ENCODE measurements around the gene KLHDC4. TPM values are rescaled to one million over a fixed set of nuclear protein-coding genes. Genes with fewer than 3 reads are reported as not detected.
"Not testable (repeated sequence)": the region's sequence is repeated elsewhere in the genome, so short reads cannot be mapped to it uniquely, and the experiment has no call there.

Gene KLHDC4
- 100 to 1,000 TPM in 2 of 5 experiments, 10 to 100 TPM in 3; 82.9 to 110 (median 85.3) TPM for total RNA-seq
- polyA plus RNA-seq: 10 to 100 TPM; 20.0 to 29.6 TPM
- 58.2 reads per million, percentile 74 among the genes with 10 or more reads in this experiment for total RNA-seq

GRCh38 chr16:87765776-87766484 lies at the start of gene KLHDC4:
Gene KLHDC4 (minus strand): TSS chr16:87765986. CDS start chr16:87765890, 96 bp downstream.
- peak within 1 kb of the TSS; percentile 96 to 100 (median 99) for H3K4me3 Mint-ChIP-seq
- peak within 1 kb of the TSS; percentile 93 for H3K27ac ChIP-seq (ENCODE audit: low read depth, low read length)
- CTCF ChIA-PET: interaction anchor here (0.5 to 1.9 kb wide), 5 partner anchors 13 to 1203 kb away, joined by 3 to 6 read pairs (median 3); no protein-coding TSS in a partner anchor
- peak within 1 kb of the TSS; percentile 95 to 100 (median 99) for H3K27ac Mint-ChIP-seq
- H3K9me3 Mint-ChIP-seq: no peaks in the 10 kb centered on the region
- POLR2A ChIA-PET: interaction anchor here (0.6 to 3.8 kb wide), 16 partner anchors 9 to 1203 kb away, joined by 3 to 23 read pairs (median 4); partner anchors contain the start of gene SLC7A5
- peaks cover 0 to 38% (median 5%) of the 10 kb centered on the region in 3 experiments for H3K36me3 ChIP-seq (ENCODE audit: control insufficient read depth in 2 of 3, insufficient read depth in 3 of 3, low read length in 3 of 3)
- intact Hi-C loops (cut with micrococcal nuclease): loop anchor here (1.0 to 10.0 kb wide), 10 partner anchors 13 to 1203 kb away; partner anchors contain the start of genes BANP (in 1 of the 2), C16orf95 (in 1 of the 2), FOXC2 (in 1 of the 2) and ZC3H18 (in 1 of the 2)
- H3K36me3 Mint-ChIP-seq: peaks cover 0 to 22% (median 12%) of the 10 kb centered on the region in 5 donors
- peak within 1 kb of the TSS; percentile 71 for H3K4me3 ChIP-seq (ENCODE audit: low read length)
- peaks cover 24 to 51% (median 41%) of the 10 kb centered on the region in 7 donors for H3K4me1 Mint-ChIP-seq
- peaks cover 25 to 45% of the 10 kb centered on the region in 2 donors for H3K4me1 ChIP-seq (ENCODE audit: control insufficient read depth in 2 of 2, insufficient read depth in 2 of 2, low read length in 2 of 2)
- no peaks in the 10 kb centered on the region for H3K27me3 ChIP-seq (ENCODE audit: control insufficient read depth in 2 of 2, insufficient read depth in 2 of 2, low read length in 2 of 2)
- peak; percentile 76 to 91 (median 87) for DNase-seq
- H3K9me3 ChIP-seq (ENCODE audit: control insufficient read depth in 2 of 3, low read length in 3 of 3): no peaks in the 10 kb centered on the region
- no peaks in the 10 kb centered on the region for H3K27me3 Mint-ChIP-seq
- peak; percentile 76 for ATAC-seq

DNA sequence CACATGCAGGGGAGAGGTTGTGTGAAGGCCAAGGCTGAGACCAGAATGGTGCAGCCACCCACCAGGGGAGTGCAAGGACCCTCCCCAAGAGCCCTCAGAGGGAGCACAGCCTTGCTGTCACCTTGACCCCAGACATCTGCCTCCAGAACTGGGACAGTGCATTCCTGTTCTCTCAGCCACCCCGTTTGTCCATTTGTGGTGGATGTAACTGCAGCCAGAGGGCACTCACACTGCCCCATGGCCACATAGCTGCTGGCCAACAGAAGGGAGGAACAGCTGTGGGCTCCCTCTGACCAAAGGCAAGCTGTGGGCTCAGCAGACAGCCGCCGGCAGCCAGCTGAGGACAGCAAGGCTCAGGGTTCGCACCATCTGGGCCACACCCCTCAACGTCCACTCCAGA lies 49.8 kb upstream of the KLHDC4 start:
- Histone ChIP-seq H3K4me3 (ENCODE audit: low read length) (no peak overlapping the region), H3K27ac (ENCODE audit: low read depth, low read length) (no peak overlapping the region), H3K27me3 (ENCODE audit: control insufficient read depth in 2 of 2, insufficient read depth in 2 of 2, low read length in 2 of 2) (no peaks in the 10 kb centered on the region), H3K4me1 (ENCODE audit: control insufficient read depth in 2 of 2, insufficient read depth in 2 of 2, low read length in 2 of 2) (no peaks in the 10 kb centered on the region), H3K9me3 (ENCODE audit: control insufficient read depth in 2 of 3, low read length in 3 of 3) (peaks cover 0 to 22% (median 0%) of the 10 kb centered on the region in 3 experiments), H3K36me3 (ENCODE audit: control insufficient read depth in 2 of 3, insufficient read depth in 3 of 3, low read length in 3 of 3) (no peaks in the 10 kb centered on the region)
- H3K36me3 Mint-ChIP-seq: peaks cover 0 to 4% (median 0%) of the 10 kb centered on the region in 5 donors
- DNase-seq (no peak), ATAC-seq (no peak)
- ChIA-PET POLR2A (interaction anchor here (1.9 kb wide), 1 partner anchor 9 kb away, joined by 5 read pairs; no protein-coding TSS in a partner anchor), CTCF (interaction anchor here (0.7 kb wide), 1 partner anchor 22 kb away, joined by 3 read pairs; no protein-coding TSS in a partner anchor)
- intact Hi-C loops (cut with micrococcal nuclease): no loop called here
- H3K4me1 Mint-ChIP-seq: peaks cover 0 to 7% (median 1%) of the 10 kb centered on the region in 7 donors
- no peak overlapping the region for H3K4me3 Mint-ChIP-seq
- H3K9me3 Mint-ChIP-seq: peaks cover 0 to 30% (median 15%) of the 10 kb centered on the region in 11 donors
- H3K27me3 Mint-ChIP-seq: peaks cover 0 to 11% (median 0%) of the 10 kb centered on the region in 5 donors
- H3K27ac Mint-ChIP-seq: no peak overlapping the region

DNA sequence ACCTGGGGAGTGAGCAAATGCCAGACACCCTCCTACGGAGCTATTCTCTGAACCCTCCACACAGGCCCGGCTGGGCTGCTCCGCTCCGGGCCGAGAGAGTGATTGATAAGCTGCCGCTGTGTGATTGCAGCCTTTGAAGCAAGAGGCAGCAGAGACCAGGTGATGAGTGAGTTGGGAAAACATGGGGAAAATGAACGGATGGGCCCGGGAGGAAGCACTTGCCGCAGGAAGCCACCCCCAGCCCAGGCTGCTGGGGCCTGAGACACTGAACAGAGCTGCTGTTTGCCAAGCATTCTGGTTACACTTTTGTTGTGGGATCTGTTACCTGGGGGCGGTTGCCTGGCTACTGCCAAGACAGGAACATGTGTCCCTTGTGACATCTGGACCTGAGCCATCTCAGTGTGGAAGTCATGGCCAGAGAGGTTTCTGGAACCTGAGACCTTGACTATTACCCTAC lies 46.4 kb upstream of the KLHDC4 start:
- H3K27ac ChIP-seq (ENCODE audit: low read depth, low read length): no peak overlapping the region
- peaks cover 0 to 3% of the 10 kb centered on the region in 2 donors for H3K4me1 ChIP-seq (ENCODE audit: control insufficient read depth in 2 of 2, insufficient read depth in 2 of 2, low read length in 2 of 2)
- Mint-ChIP-seq H3K4me3 (no peak overlapping the region), H3K9me3 (peaks cover 0 to 12% (median 6%) of the 10 kb centered on the region in 11 donors), H3K27ac (no peak overlapping the region), H3K36me3 (peaks cover 0 to 4% (median 0%) of the 10 kb centered on the region in 5 donors), H3K4me1 (peaks cover 0 to 23% (median 4%) of the 10 kb centered on the region in 7 donors), H3K27me3 (peaks cover 0 to 11% (median 0%) of the 10 kb centered on the region in 5 donors)
- no peak for DNase-seq
- peaks cover 0 to 9% (median 0%) of the 10 kb centered on the region in 3 experiments for H3K9me3 ChIP-seq (ENCODE audit: control insufficient read depth in 2 of 3, low read length in 3 of 3)
- no peaks in the 10 kb centered on the region for H3K36me3 ChIP-seq (ENCODE audit: control insufficient read depth in 2 of 3, insufficient read depth in 3 of 3, low read length in 3 of 3)
- ChIA-PET CTCF (interaction anchor here (0.6 kb wide), 1 partner anchor 487 kb away, joined by 4 read pairs; no protein-coding TSS in a partner anchor), POLR2A (no interaction called here)
- no peaks in the 10 kb centered on the region for H3K27me3 ChIP-seq (ENCODE audit: control insufficient read depth in 2 of 2, insufficient read depth in 2 of 2, low read length in 2 of 2)
- intact Hi-C loops (cut with micrococcal nuclease): no loop called here
- no peak overlapping the region for H3K4me3 ChIP-seq (ENCODE audit: low read length)
- no peak for ATAC-seq

- CTCF ChIA-PET: interaction anchor here (0.6 kb wide), 1 partner anchor 486 kb away, joined by 4 read pairs; no protein-coding TSS in a partner anchor
- H3K36me3 ChIP-seq (ENCODE audit: control insufficient read depth in 2 of 3, insufficient read depth in 3 of 3, low read length in 3 of 3); H3K4me3 ChIP-seq (ENCODE audit: low read length); H3K9me3 Mint-ChIP-seq; H3K4me3 Mint-ChIP-seq; DNase-seq; POLR2A ChIA-PET; H3K9me3 ChIP-seq (ENCODE audit: control insufficient read depth in 2 of 3, low read length in 3 of 3); H3K27me3 ChIP-seq (ENCODE audit: control insufficient read depth in 2 of 2, insufficient read depth in 2 of 2, low read length in 2 of 2); H3K27ac ChIP-seq (ENCODE audit: low read depth, low read length); ATAC-seq; H3K4me1 ChIP-seq (ENCODE audit: control insufficient read depth in 2 of 2, insufficient read depth in 2 of 2, low read length in 2 of 2); intact Hi-C loops (cut with micrococcal nuclease); H3K36me3 Mint-ChIP-seq: not testable (repeated sequence)
- Mint-ChIP-seq H3K27ac (peak overlapping the region in 2 of 9 donors; percentile 22 to 43), H3K4me1 (peaks cover 6 to 31% (median 10%) of the 10 kb centered on the region in 7 donors), H3K27me3 (peaks cover 0 to 11% (median 0%) of the 10 kb centered on the region in 5 donors)
Measured at GRCh38 chr16:87811454-87811853, 45.7 kb upstream of the KLHDC4 start.

GRCh38 chr16:87809150-87809902 lies 43.5 kb upstream of the KLHDC4 start:
- peak overlapping the region in 1 of 9 donors; percentile 48 for H3K27ac Mint-ChIP-seq
- DNase-seq (no peak), ATAC-seq (no peak)
- H3K4me1 ChIP-seq (ENCODE audit: control insufficient read depth in 2 of 2, insufficient read depth in 2 of 2, low read length in 2 of 2): peaks cover 0 to 15% of the 10 kb centered on the region in 2 donors
- peaks cover 0 to 2% (median 0%) of the 10 kb centered on the region in 11 donors for H3K9me3 Mint-ChIP-seq
- no peak overlapping the region for H3K4me3 ChIP-seq (ENCODE audit: low read length)
- H3K9me3 ChIP-seq (ENCODE audit: control insufficient read depth in 2 of 3, low read length in 3 of 3): no peaks in the 10 kb centered on the region
- no peaks in the 10 kb centered on the region for H3K27me3 ChIP-seq (ENCODE audit: control insufficient read depth in 2 of 2, insufficient read depth in 2 of 2, low read length in 2 of 2)
- no peaks in the 10 kb centered on the region for H3K36me3 ChIP-seq (ENCODE audit: control insufficient read depth in 2 of 3, insufficient read depth in 3 of 3, low read length in 3 of 3)
- POLR2A ChIA-PET: no interaction called here
- no peak overlapping the region for H3K4me3 Mint-ChIP-seq
- H3K4me1 Mint-ChIP-seq: peaks cover 11 to 38% (median 17%) of the 10 kb centered on the region in 7 donors
- H3K27ac ChIP-seq (ENCODE audit: low read depth, low read length): no peak overlapping the region
- peaks cover 0 to 11% (median 0%) of the 10 kb centered on the region in 5 donors for H3K27me3 Mint-ChIP-seq
- H3K36me3 Mint-ChIP-seq: peaks cover 0 to 3% (median 0%) of the 10 kb centered on the region in 5 donors
- CTCF ChIA-PET: interaction anchor here (0.6 kb wide), 1 partner anchor 19 kb away, joined by 4 read pairs; no protein-coding TSS in a partner anchor
- intact Hi-C loops (cut with micrococcal nuclease): loop anchor here in 1 of 2 donors (5.0 kb wide), 1 partner anchor 43 kb away; no protein-coding TSS in a partner anchor
